ENCODE measurements around the gene CALD1.
A peak's percentile ranks its signal among the peaks of the same experiment; 100 is the strongest.
"Not testable (repeated sequence)": the region's sequence is repeated elsewhere in the genome, so short reads cannot be mapped to it uniquely, and the experiment has no call there.

CALD1 gene

DNA sequence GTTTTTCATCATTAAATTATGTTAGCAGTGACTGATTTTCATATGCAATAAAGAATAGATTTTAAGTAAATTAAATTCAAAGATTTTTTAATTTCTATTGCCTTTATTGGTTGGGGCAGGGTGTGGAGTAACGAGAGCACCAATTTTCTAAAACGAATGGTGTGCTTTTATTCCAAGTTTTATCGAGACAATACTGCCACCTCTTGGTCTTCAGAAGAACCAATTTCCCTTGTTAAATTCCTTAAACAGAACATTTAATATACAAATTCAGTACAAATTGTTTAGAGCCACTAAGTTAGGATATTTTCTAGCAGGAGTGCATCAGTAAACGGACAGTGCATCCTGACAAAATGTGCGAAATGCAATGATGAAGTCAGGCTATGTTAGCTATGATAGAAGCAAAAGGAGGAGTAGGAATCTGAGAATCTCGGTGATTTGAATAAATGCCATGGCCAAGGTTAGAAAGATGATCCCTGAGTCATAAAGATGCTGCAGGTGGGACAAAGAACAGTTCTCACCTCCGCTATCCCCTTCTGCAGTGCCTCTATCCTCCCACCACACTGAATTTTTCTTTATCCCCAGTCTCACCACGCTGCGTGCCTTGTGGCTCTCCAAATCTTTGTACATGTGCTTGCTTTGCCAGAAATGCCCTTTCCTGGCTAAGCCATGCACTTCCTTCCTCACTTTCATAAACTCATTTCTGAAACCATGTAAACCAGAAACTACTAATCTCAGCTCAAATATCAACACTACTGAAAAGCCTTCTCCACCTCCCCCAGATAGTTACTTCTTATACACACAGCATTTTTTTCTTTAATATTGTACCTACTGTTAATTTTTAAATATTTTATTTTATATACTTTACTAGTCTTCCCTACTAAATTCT, 175.0 kb downstream of the CALD1 start:
- no peak for DNase-seq (ENCODE audit: low read depth)

DNA sequence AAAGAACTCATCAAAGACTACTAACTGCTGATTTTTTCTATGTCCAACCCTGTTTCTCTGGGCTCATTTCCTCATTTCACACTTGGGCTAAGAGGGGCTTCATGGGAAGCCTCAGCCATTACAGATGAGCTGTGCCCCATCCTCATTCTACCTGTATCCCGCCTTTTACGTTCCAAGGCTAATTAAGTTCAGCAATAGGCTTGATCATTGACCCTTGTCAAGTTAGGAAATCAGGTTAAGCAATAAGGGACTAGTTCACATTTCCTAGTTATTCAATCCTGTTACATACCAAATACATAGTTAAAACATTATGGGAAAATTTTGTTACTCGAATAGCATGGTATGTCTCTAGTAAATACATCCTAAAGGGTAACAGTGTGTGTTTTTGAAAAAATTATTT, 177.6 kb downstream of the CALD1 start:
- DNase-seq (ENCODE audit: low read depth) = no peak

DNA sequence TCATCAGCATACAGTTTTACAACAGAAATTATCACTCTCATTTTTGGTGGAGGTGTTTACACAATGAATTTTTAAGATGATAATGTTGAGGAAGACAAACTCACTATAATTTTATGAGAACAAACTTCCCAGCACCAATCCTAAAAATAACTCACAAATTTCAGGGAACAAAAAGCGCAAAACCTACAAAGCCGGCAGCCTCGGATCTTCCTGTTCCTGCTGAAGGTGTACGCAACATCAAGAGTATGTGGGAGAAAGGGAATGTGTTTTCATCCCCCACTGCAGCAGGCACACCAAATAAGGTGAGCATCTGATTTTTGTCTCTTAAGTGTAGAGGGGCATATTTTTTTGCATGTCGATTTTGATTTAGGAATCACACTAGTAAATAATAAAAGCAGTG, 180.4 kb downstream of the CALD1 start:
- no peak for DNase-seq (ENCODE audit: low read depth)

DNA sequence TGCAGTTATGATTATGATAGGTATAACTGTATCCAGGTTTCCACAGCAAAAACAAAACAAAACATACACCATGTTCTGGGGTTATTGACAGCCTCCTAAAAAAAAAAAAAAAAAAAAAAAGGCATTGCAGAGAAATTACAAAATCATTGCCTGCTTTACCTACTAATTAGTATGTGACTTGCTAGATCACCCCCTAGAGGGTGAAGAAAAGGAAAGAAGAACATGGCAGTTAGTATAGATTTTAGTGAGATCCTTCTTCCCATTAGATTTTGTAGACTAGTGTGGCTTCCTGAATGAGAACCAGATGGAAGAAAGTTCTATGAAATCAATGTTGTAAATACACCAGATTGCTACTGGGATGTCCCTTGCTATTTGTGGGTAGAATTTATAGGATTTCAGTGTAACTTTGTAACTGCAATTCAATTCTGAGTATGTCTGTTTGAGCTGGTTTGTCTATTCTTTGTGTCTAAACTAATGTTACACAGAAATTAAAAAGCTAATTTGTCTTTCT, 182.9 kb downstream of the CALD1 start:
- DNase-seq (ENCODE audit: low read depth) = no peak

DNA sequence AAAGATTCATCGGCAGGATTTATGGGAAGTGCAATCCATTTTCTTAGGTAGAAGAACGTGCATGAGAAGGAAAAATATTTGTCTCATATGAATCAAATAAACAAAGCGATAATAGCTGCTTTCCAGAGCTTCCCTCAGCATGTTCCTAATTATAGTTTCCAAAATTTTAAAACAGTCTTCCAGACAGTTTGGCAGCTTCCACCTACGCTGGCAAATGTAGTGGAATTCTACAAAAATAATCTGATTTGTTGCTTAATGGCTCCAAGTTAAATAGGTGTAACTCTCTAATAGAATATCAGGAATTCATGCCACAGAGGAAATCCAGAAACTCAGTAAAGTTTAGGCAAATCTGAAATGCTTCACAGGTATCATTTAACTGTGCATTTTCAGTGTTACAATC, 183.6 kb downstream of the CALD1 start:
- no peak for DNase-seq (ENCODE audit: low read depth)

DNA sequence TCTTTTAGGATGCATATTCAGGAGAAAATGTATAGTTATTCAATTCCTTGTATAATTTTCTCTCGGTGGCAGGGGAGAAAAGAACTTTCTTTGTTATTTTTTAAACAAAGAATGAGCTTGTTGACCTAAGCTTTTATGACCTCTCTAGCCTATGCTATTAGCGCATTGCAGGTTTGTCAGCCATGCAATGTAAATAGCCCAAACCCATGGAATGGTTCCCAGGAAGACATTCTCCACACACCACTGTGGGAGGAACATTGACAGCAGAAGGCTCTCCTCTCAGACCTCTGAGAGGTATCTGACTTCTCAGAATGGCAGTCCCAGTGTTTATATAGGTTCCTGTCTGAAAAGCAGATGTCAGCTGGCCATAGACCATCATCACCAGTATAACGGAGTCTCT, 187.3 kb downstream of the CALD1 start:
- DNase-seq (ENCODE audit: low read depth) = no peak

DNA sequence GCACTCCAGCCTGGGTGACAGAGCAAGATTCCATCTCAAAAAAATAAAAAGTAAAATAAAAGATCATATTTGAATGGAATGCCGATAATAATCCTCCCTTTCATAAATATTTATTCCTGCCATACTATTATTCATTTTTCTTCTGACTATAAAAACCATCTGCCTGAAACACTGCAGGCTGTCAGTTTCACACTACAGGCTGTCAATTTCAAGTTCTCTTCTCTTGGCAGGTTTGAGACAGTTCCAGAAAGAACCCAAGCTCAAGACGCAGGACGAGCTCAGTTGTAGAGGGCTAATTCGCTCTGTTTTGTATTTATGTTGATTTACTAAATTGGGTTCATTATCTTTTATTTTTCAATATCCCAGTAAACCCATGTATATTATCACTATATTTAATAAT, 188.7 kb downstream of the CALD1 start:
- no peak for DNase-seq (ENCODE audit: low read depth)

DNA sequence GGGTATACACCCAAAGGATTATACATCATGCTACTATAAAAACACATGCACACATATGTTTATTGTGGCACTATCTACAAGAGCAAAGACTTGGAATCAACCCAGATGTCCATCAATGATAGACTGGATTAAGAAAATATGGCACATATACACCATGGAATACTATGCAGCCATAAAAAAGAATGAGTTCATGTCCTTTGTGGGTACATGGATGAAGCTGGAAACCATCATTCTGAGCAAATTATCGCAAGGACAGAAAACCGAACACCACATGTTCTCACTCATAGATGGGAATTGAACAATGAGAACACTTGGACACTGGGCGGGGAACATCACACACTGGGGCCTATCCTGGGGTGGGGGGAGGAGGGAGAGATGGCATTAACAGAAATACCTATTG, 202.2 kb downstream of the CALD1 start:
- DNase-seq (ENCODE audit: low read depth) = not testable (repeated sequence)

DNA sequence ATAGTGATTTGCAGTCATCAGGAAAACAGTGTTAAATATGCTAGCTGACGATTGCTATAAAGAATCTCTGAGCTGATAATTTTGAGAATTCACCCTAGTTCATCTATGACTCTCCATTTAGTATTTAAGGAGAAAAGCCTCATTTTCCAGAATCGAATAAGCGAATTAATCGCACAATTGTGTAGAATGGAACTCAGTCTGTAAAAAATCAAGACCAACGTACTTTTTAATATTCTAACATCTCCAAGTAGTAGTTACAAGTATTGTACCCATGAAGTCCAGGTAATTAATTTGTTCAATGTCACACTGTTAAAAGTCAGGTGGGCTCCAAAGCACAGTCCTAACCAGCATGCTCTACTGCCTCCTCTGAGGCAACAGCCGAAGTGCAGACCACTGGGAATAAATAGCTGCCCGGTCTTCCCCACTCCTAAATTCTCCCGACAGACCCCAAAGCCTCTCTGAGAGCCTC, 206.5 kb downstream of the CALD1 start:
- no peak for DNase-seq (ENCODE audit: low read depth)

DNA sequence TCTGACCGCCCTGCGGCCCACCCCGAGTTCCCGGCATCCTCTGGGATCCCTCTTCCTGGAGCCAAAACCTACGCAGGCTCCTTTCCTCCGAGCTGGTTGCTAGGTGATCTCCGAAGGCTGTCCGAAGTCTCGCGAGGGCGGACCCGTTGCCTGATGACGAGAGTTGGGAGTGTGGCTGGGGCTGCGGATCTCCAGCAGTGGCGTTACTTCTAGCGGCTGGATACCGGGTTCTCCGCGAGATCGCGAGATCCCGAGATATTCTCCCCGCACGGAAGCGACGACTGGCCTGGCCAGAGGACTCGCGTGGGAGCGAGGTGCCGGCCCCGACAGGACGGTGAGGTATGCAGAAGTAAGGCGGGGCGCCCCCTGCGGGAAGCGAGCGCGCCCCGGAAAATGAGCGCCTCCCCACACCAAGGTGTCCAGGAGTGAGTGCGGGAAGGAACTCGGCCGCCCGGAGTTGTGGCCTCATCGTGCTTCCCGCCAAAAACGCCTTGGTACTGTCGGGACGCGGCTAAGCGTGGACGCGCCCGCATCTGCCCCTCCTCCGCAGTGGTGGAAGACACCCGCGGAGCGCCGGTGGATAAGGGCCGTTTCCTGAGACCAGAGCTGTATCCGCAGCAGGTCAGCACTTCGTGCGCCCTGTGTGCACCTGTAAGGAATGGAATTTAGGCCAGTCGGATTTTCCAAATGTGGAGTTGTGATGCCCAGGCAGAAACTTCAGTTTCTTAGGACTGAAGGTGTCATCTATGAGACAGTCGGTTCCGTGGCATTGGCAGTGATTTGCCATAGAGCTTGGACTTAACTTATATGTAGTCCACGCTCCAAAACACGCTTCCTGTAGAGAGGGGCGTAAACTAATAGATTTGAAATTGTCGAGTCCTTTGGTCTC, 207.2 kb downstream of the CALD1 start, which contains the start of gene AGBL3:
Gene AGBL3 (plus strand): TSS at position 146 of the 889 bp plus-strand sequence. CDS start 1,426 bp downstream, outside the sequence.
- peak; percentile 69 for DNase-seq (ENCODE audit: low read depth)

DNA sequence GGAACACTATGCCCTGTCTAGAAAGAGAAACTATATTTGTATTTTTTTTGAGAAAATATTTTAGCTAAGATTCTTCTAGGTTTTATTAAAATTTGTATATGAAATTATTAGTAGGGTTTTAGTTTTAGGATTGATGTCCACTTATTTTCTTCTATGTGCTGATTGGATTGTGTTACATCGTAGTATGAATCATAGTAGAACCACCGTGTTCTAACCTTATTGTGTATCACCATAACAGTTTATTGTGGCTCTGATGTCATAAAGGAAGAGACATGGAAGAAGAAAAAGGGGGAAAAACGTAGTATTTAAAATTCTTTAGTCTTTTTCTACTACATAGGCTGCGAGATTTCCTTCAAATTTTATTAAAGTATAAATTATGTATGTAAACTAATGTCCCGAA, 208.7 kb downstream of the CALD1 start:
- DNase-seq (ENCODE audit: low read depth) = no peak

DNA sequence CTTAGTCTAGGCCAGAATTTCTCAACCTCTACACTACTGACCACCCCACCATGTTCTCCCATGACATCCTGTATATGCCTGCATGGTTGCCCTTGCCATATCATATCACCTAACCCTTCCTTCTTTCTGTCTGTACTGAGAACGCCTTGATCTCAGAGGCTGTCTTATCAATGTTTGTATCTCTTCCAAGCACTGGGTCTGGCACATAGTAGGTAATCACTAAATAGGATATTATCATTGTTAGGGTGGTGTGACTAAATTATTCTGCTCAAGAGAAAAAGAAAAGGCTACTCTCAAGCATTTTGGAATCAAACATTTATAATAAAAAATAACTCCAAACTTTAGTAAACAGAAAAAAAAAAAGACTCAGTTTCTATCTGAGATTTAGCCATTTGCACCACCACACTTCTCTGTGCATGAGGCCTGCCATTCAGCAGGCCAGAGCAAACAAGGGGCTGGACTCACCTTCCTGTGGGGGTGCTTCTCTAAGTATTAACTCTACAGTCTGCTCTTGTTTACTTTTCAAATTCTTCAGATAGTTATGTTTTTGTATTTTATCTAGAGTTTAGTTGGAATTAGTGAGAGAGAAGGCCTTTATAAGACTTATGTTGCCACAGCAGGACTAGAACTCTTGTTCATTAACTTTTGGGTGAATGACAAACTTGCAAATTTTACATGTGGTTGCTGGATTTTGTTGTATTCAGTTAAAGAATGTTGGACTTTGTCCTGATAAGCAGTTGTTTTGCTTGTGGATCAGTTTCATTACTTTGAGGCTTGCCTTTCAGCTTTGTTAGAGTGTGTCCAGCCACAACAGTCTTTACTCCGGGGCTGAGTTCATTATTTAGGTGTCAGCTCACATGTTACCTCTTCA, 212.3 kb downstream of the CALD1 start:
- DNase-seq (ENCODE audit: low read depth) = no peak

DNA sequence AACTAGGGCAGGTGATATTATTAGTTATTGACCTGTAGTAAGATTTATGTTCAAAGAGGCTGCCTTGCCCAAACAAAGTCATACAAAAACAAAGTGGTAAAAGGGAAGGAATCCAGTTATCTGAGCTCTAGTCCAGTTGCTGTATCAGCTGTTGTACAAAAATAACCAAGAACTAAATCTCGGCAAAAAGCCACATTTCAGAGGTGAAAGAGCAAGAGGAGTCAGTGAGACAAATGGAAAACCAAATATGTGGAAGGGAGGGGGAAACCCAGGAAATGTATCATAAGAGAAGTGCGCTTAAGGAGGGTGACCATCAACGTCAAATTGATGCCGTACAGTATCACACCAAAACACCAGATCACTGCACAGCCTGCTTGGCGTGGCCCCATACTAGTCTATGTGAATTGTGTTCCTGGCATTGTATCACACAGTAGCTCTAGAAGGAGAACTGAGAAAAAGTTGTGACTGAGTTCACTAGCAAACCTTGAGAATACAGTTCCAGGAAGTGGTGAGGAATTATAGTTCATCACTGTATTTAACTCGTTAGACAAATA, 213.3 kb downstream of the CALD1 start:
- DNase-seq (ENCODE audit: low read depth) = no peak

DNA sequence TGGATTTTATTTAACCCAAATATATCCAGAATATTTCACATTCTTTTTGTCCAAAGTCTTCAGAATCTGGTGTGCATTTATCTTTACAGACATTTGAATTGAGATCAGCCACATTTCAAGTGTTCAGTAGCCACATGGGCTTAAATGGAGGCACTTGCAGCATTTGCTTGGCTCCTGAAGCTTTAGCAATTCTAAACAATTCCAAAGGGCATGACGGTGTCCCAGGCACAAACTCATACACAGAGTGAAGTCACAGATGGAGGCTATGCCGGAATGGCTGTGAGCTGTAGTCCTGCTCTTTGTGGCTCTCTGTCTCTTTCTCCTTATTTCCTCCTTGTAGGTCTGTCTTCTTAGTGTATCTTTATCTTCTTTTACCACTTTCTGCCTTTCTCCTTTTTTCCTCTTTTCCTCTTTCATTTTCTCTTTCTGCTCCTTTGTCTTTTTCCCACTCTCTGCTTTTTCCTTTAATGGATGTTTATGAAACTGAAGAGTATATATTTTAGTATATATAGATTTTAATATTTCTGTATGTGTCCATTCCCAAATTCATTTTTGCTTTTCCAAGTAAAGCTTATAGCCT, 214.5 kb downstream of the CALD1 start:
- no peak for DNase-seq (ENCODE audit: low read depth)

DNA sequence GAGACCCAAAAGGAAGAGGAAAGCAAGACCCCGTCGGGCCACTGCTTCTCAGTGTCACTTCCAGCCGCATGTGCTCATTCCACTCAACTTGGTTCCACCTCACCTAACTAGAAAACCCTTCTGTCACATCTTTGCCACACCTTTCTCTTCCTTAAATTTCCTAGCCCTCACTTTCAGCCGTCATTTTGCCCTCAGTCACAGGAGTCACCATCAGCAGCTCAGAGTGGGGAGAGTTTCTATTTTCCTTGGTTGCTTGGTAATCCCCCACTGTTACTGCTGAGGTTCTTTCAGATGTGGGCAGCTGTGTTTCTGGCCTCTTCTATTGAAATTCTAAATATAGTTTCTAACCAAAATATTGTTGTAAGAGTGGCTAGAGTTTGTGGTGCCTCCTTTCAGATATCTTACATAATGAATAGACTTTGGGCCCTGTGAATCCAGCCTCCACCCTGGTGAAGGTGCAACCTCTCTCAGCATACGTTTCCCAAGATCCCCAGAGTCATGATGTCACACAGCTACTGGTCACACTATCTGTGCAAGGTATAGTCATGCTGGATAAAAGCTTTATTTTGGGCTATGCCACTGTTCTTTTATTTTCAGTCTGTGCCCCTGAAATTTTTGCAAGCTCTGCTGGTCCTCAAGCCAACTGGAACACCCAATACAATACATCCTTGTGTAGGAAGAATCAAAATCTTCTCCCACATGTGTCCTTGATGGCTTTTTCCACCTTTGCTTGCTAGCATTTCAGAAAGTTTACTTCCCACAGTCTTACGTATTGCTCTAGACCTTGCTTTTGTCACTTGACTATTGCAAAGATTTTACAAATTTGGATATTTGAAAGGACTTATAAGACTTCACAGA, 216.0 kb downstream of the CALD1 start:
- no peak for DNase-seq (ENCODE audit: low read depth)

DNA sequence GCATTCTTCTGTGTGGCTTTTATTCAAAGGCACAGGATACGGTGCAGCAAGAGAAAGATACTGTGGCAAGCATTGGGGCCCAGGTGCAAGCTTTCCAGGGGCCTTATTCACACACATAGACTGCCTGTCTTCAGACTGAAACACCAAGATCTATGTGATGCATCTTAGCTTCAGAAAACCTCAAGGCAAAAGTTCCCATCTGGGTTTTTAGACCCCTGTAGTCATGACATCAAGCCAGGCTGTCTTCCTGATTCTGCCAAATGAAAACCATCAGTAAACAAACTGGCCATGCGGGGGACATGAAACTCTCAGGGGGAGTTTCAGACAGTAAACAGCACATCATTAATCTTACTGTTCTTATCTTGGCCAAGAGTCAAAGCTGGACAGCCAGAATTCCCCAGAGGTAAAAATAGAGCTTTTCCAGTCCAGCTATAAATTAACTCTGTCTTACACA, 216.7 kb downstream of the CALD1 start:
- no peak for DNase-seq (ENCODE audit: low read depth)

DNA sequence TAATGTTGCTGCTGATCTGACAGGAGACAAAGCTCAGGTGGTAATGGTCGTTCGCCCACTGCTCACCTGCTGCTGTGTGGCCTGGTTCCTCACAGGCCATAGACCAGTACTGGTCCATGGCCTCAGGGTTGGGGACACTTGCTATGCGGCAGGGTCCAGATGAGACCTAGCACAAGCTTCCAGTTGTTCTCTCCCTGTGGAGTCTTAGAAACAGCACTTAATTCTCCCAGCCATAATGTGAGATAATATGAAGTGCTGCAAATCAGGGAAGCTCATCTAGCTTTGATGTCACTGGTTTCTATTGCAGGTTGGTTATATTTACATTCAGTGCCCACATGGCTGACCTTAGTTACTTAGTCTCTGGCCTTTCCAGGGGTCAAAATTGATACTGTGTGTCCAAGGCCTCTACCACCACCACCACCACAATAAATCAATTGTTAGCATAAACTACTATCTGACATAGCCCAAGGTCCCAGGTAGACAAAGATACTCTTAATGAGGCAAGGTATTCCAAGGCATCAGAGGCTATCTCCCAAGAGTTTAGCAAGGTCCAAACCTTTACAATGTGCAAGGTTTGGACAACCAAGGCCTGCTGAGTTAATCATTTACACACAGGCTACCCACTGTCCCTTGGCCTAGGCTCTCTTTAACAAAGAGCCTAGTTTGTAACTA, 217.9 kb downstream of the CALD1 start:
- DNase-seq (ENCODE audit: low read depth) = no peak

DNA sequence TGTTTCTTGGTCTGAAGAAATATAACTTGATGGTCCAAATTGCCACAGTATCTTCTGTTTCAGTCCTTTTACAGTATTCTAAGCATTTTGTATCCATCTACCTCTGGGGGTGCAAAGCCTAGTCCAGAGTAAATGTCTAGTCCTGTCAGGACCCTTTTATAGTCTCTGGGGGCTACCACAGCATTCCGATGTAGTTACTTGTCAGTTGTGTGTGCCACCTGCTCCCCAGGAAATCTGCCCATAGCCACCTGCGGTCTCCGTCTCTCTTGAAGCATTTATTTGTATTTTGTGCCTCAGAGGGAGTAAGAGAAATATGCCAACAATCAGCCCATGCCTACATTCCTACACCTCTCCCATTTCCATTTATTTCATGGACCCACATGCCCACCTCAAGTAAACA, 219.7 kb downstream of the CALD1 start:
- DNase-seq (ENCODE audit: low read depth) = no peak
